Hepatocyte (in vitro differentiated cells): ENCODE data around the gene PLXNA3. TPM values are rescaled to one million over a fixed set of nuclear protein-coding genes. Genes with fewer than 3 reads are reported as not detected.
A peak's percentile ranks its signal among the peaks of the same experiment; 100 is the strongest.

Experiments
- DNase-seq: peaks from one replicate; pipeline ENCODE4 v3.0.0-alpha.2; 2016; ENCODE audit warnings: low spot score
- H2AFZ ChIP-seq: fragments of 200-600 bp; sonication (generic); 2 replicates; pipeline ENCODE4 v1.6.0; 2016; ENCODE audit warnings: antibody characterized with exemption, mild to moderate bottlenecking
- H3K27ac ChIP-seq: fragments of 200-600 bp; sonication (generic); 2 replicates; pipeline ENCODE4 v1.5.1; 2016; ENCODE audit warnings: mild to moderate bottlenecking
- H3K27me3 ChIP-seq: fragments of 200-600 bp; sonication (generic); 2 replicates; pipeline ENCODE4 v1.6.1; 2016
- H3K36me3 ChIP-seq: fragments of 200-600 bp; sonication (generic); replicated peaks from 2 replicates; pipeline ENCODE4 v1.5.1; 2016; ENCODE audit warnings: low read depth; ENCODE audit not compliant: insufficient read depth
- H3K4me1 ChIP-seq: fragments of 200-600 bp; sonication (generic); 2 replicates; pipeline ENCODE4 v1.5.1; 2016; ENCODE audit warnings: mild to moderate bottlenecking, moderate library complexity; ENCODE audit not compliant: insufficient read depth
- H3K4me2 ChIP-seq: fragments of 200-600 bp; sonication (generic); 2 replicates; pipeline ENCODE4 v1.6.0; 2016
- H3K4me3 ChIP-seq: fragments of 200-600 bp; sonication (generic); 2 replicates; pipeline ENCODE4 v1.5.1; 2016; ENCODE audit warnings: mild to moderate bottlenecking
- H3K79me2 ChIP-seq: fragments of 200-600 bp; sonication (generic); 2 replicates; pipeline ENCODE4 v1.6.0; 2017; ENCODE audit warnings: mild to moderate bottlenecking
- H3K9me2 ChIP-seq: fragments of 200-600 bp; sonication (generic); replicated peaks from 2 replicates; pipeline ENCODE4 v1.6.0; 2017; ENCODE audit warnings: mild to moderate bottlenecking; ENCODE audit not compliant: insufficient read depth
- H3K9me3 ChIP-seq: fragments of 200-600 bp; sonication (generic); 2 replicates; pipeline ENCODE4 v1.5.1; 2016; ENCODE audit warnings: low read depth, mild to moderate bottlenecking
- H4K20me1 ChIP-seq: fragments of 200-600 bp; sonication (generic); 2 replicates; pipeline ENCODE4 v1.6.0; 2016; ENCODE audit warnings: mild to moderate bottlenecking; ENCODE audit not compliant: insufficient read depth, poor library complexity, severe bottlenecking
- EZH2 ChIP-seq: fragments of 200-600 bp; sonication (generic); IDR thresholded peaks from 2 replicates; pipeline ENCODE4 v1.6.1; 2016; ENCODE audit warnings: antibody characterized with exemption, mild to moderate bottlenecking, borderline replicate concordance
- EZH2phosphoT487 ChIP-seq: fragments of 200-600 bp; sonication (generic); IDR thresholded peaks from one replicate; pipeline ENCODE4 v1.6.1; 2018; ENCODE audit warnings: antibody characterized with exemption, mild to moderate bottlenecking, low read depth, moderate library complexity; ENCODE audit not compliant: unreplicated experiment, severe bottlenecking
- whole genome bisulfite sequencing: methylation state at CpG from one replicate; pipeline ENCODE4 v1.1.6; 2016; ENCODE audit warnings: low lambda C conversion rate; ENCODE audit errors: missing lambda C conversion rate; 5-methylcytosine and 5-hydroxymethylcytosine counted together
- polyA plus RNA-seq: library from polyadenylated mRNA; unstranded; fragments of >200 nt; fragmentation: Nextera tagmentation; extraction: Ambion mirVana; gene quantifications from 2 replicates; pipeline ENCODE4 v1.2.1, GENCODE V29; 2016
- total RNA-seq: library from RNA; depleted of rRNA; stranded (reverse); fragments of >200 nt; gene quantifications from 2 replicates; pipeline ENCODE4 v1.2.3, GENCODE V29; 2014
- TF ChIP-seq, protein P1 (sequence below): fragments of 200-600 bp; sonication (generic); IDR thresholded peaks from 2 replicates; pipeline ENCODE4 v1.5.1; 2016; ENCODE audit warnings: antibody characterized with exemption, mild to moderate bottlenecking; ENCODE audit not compliant: poor library complexity

PLXNA3 gene
- total RNA-seq (10.6 and 14.1 TPM in 2 replicates), polyA plus RNA-seq (23.2 and 28.7 TPM in 2 replicates)

DNA sequence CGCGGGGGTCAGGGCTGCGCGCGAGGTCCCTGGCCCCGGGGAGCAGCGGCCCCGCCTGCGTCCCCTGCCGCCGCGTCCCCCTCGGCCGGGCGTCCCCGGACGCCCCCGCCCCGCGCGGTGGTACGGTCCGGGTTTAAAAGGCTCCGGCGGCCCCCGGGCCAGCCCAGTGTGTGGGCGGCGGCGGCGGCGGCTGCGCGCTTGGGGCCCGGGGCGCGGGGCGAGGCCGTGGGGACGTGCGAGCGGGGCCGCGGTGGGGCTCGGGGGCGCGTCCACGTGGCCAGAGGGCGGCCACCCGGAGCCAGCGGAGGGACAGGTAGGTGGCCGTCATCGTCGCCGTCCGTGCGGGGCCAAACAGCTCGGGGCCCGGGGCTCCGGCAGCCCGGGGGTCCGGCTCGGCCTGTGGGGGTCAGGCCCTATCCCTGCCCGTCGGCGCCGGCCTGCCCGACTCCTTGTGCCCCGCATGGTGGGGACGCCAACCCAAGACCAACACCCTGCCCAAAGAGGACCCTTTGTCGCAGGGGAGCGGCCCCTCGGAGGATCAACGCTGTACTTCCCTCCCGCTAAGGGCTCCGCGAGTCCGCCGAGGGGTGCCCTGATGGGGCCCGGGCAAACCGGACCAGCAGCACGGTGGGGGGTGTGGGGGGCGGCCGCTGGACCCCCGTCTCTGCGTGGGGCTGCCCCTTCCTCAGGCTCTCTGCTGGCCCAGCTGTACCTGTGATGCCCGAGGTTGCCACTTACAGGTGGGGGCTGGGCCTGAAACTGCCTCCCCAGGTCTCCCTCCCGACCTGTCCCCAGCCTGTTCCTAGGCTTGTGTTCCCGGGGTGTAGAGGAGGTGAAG lies at the start of gene PLXNA3:
TSS of gene PLXNA3 (plus strand) at position 166 of the 838 bp plus-strand sequence. CDS start 1,903 bp downstream, outside the sequence.
- H3K36me3 ChIP-seq: no peaks in the 10 kb centered on the region
- H3K27ac ChIP-seq: peak within 1 kb of the TSS; percentile 80
- H3K4me1 ChIP-seq: no peaks in the 10 kb centered on the region
- peak; percentile 74 for DNase-seq
- no peak for TF ChIP-seq EZH2
- no peak for TF ChIP-seq EZH2phosphoT487
- TF ChIP-seq, protein P1, sequence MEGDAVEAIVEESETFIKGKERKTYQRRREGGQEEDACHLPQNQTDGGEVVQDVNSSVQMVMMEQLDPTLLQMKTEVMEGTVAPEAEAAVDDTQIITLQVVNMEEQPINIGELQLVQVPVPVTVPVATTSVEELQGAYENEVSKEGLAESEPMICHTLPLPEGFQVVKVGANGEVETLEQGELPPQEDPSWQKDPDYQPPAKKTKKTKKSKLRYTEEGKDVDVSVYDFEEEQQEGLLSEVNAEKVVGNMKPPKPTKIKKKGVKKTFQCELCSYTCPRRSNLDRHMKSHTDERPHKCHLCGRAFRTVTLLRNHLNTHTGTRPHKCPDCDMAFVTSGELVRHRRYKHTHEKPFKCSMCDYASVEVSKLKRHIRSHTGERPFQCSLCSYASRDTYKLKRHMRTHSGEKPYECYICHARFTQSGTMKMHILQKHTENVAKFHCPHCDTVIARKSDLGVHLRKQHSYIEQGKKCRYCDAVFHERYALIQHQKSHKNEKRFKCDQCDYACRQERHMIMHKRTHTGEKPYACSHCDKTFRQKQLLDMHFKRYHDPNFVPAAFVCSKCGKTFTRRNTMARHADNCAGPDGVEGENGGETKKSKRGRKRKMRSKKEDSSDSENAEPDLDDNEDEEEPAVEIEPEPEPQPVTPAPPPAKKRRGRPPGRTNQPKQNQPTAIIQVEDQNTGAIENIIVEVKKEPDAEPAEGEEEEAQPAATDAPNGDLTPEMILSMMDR: no peak
- 38% methylated on average over 20 of the region's 88 CpGs for WGBS
- peak within 1 kb of the TSS; percentile 57 for H2AFZ ChIP-seq
- H3K4me3 ChIP-seq: peak within 1 kb of the TSS; percentile 52
- no peaks in the 10 kb centered on the region for H4K20me1 ChIP-seq
- peak within 1 kb of the TSS; percentile 83 for H3K4me2 ChIP-seq
- peaks cover 23% of the 10 kb centered on the region for H3K79me2 ChIP-seq
- H3K9me2 ChIP-seq: no peaks in the 10 kb centered on the region
- H3K9me3 ChIP-seq: no peaks in the 10 kb centered on the region
- H3K27me3 ChIP-seq: no peaks in the 10 kb centered on the region

DNA sequence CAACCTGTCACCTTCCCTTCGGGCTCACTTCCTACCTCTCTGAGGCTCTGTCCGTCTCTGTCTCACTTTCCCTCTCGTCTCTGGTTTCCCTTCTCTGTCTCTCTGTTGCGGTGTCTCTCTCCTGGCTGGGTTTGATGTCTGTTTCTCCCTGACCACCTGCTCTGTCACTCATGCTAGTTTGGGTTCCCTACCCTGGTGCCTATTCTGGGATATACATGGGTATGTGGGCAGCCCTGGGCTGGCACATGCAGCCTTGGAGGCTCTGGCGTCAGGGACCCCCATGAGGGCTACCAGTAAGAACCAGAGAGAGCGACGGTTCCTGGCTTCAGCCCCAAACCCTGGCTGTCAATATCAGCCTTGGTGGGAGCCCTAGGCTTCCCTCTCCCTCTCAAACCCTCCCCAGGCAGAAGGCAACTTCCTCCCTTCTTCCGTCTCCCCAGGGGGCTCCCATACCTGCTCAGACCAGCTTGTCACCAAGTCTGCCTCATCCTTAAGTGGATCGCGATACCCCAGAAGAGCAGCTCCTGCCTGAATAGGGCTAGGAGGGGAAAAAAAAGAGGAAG lies 49.3 kb upstream of the PLXNA3 start:
- TF ChIP-seq, protein P1: no peak
- no peak for TF ChIP-seq EZH2
- TF ChIP-seq EZH2phosphoT487: no peak
- Histone ChIP-seq H3K36me3 (no peaks in the 10 kb centered on the region), H3K4me3 (no peak overlapping the region), H3K4me1 (no peaks in the 10 kb centered on the region), H3K27ac (peak overlapping the region; percentile 88), H3K9me2 (no peaks in the 10 kb centered on the region), H4K20me1 (no peaks in the 10 kb centered on the region), H3K79me2 (no peaks in the 10 kb centered on the region), H3K4me2 (peak overlapping the region; percentile 75), H3K27me3 (no peaks in the 10 kb centered on the region), H3K9me3 (no peaks in the 10 kb centered on the region), H2AFZ (no peak overlapping the region)
- WGBS: 78% methylated on average over 10 of the region's 10 CpGs
- DNase-seq: no peak

DNA sequence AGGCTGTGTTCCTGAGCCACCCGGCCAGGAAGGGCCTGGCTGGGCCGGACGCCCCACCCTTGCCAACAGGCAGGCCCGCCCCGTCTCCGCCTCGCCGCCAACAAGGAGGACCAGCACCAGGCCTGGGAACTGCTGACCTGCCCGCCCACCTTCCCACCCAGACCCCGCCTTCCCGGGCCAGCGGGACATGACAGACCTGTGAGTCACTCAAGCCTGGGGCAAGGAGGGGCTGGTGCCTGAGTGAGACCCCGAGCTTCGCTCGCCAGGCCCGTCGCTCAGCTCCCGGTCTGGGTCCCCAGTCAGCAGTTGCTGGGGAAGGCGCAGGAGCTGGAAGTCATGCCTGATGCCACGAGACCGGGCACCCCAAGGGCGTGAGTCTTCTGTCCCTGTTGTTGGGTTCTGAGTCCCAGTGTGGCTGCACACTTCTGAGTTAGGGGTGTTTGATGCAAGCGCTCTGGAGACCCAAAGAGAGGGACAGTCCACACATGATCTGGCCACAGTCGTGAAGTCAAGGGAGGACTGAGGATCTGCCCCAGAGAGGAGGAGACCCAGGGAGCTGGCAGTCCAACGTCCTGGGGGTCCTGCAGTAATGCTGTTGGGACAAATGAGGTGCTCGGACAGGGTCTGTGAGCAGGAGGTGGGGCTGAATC lies 48.7 kb upstream of the PLXNA3 start, which contains the start of gene DNASE1L1:
TSS of gene DNASE1L1 (minus strand) at position 33 of the 650 bp plus-strand sequence. CDS start 3,686 bp downstream, outside the sequence.
- Histone ChIP-seq H2AFZ (no peak within 1 kb of the TSS), H3K27ac (peak within 1 kb of the TSS; percentile 88), H3K4me3 (no peak within 1 kb of the TSS), H3K4me1 (no peaks in the 10 kb centered on the region), H3K9me2 (no peaks in the 10 kb centered on the region), H3K79me2 (no peaks in the 10 kb centered on the region), H4K20me1 (no peaks in the 10 kb centered on the region), H3K4me2 (peak within 1 kb of the TSS; percentile 75), H3K9me3 (no peaks in the 10 kb centered on the region), H3K36me3 (no peaks in the 10 kb centered on the region), H3K27me3 (no peaks in the 10 kb centered on the region)
- 58% methylated on average over 18 of the region's 26 CpGs for WGBS
- peak; percentile 90 for DNase-seq
- TF ChIP-seq EZH2 (no peak), EZH2phosphoT487 (no peak)
- TF ChIP-seq, protein P1: no peak
